GM18951 (cell line): Measurements from ENCODE around the gene SCAF8.
"Not testable (repeated sequence)": the region's sequence is repeated elsewhere in the genome, so short reads cannot be mapped to it uniquely, and the experiment has no call there.

Experiments used
- POLR2A ChIP-seq: IDR thresholded peaks from 4 replicates; pipeline ENCODE4 v1.6.1; 2011; ENCODE audit warnings: mild to moderate bottlenecking; ENCODE audit not compliant: insufficient read length, insufficient read depth; ENCODE audit errors: extremely low read depth
- in situ Hi-C: fragments of 300-500 bp; cut with MboI; formaldehyde crosslinking; loops from one replicate; pipeline ENCODE4 v1.12.0; 2022; ENCODE audit warnings: low sequenced_read_pairs, mixed read lengths, inconsistent platforms; ENCODE audit not compliant: unreplicated experiment

SCAF8 gene

GRCh38 chr6:154745243-154745642 is 12.0 kb downstream of the SCAF8 start:
- TF ChIP-seq POLR2A: no peak
- in situ Hi-C loops: no loop called here

GRCh38 chr6:154749341-154749740 is 16.1 kb downstream of the SCAF8 start:
- no peak for TF ChIP-seq POLR2A
- in situ Hi-C loops: no loop called here

- in situ Hi-C loops: no loop called here
- no peak for TF ChIP-seq POLR2A
Observed at GRCh38 chr6:154751011-154751800, 18.0 kb downstream of the SCAF8 start.

- in situ Hi-C loops: no loop called here
- no peak for TF ChIP-seq POLR2A
Observed at GRCh38 chr6:154752022-154752421, 18.8 kb downstream of the SCAF8 start.

GRCh38 chr6:154754152-154754551 is 20.9 kb downstream of the SCAF8 start:
- no peak for TF ChIP-seq POLR2A
- in situ Hi-C loops: no loop called here

- TF ChIP-seq POLR2A: no peak
- in situ Hi-C loops: no loop called here
Observed at GRCh38 chr6:154757352-154758050, 24.3 kb downstream of the SCAF8 start.

GRCh38 chr6:154758125-154758524 is 24.9 kb downstream of the SCAF8 start:
- no peak for TF ChIP-seq POLR2A
- in situ Hi-C loops: no loop called here

GRCh38 chr6:154763650-154764049 is 30.4 kb downstream of the SCAF8 start:
- no peak for TF ChIP-seq POLR2A
- in situ Hi-C loops: no loop called here

- TF ChIP-seq POLR2A: no peak
- in situ Hi-C loops: no loop called here
Observed at GRCh38 chr6:154765273-154765672, 32.1 kb downstream of the SCAF8 start.

GRCh38 chr6:154766288-154766687 is 33.1 kb downstream of the SCAF8 start:
- no peak for TF ChIP-seq POLR2A
- in situ Hi-C loops: no loop called here

GRCh38 chr6:154767003-154767723 is 33.9 kb downstream of the SCAF8 start:
- in situ Hi-C loops: no loop called here
- TF ChIP-seq POLR2A: no peak

- TF ChIP-seq POLR2A: no peak
- in situ Hi-C loops: no loop called here
Observed at GRCh38 chr6:154768280-154768679, 35.1 kb downstream of the SCAF8 start.

GRCh38 chr6:154773610-154774089 is 40.4 kb downstream of the SCAF8 start:
- no peak for TF ChIP-seq POLR2A
- in situ Hi-C loops: no loop called here

GRCh38 chr6:154779157-154779556 is 45.9 kb downstream of the SCAF8 start:
- in situ Hi-C loops: not testable (repeated sequence)
